Skin of body (tissue), 2 donors: ENCODE data around the gene CCDC73. TPM values are rescaled to one million over a fixed set of nuclear protein-coding genes. Genes with fewer than 3 reads are reported as not detected.

Source experiments
- DNase-seq: peaks from one replicate; lab custom pipeline; 2025; lab: John Stamatoyannopoulos, UW
- total RNA-seq: library from RNA; depleted of rRNA; stranded (reverse); fragments of >200 nt; gene quantifications from one replicate; pipeline ENCODE4 v1.2.3, GENCODE V29; 2014

Gene CCDC73
- total RNA-seq, 1 donor from 2014 or later, result under 0.01 TPM

DNA sequence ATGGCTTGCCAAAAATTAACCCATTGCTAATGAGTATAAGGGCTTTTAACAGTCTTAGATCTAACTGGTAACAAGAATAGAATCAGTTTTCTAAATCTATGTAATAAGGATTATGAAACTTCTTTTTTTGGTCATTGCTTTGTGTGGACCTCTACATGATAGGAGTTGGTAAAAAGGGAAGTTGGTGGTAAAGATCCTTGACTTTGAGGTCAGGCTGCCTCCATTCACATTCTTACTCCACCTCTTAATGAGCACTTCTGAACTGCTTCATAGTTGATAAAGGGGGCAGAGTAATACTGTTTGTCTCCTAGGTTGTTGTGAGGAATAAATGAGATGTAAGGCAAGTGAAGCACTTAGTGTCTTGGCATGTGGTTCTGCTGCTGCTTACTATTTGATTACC, 200.2 kb downstream of the CCDC73 start:
- DNase-seq, result no peak

DNA sequence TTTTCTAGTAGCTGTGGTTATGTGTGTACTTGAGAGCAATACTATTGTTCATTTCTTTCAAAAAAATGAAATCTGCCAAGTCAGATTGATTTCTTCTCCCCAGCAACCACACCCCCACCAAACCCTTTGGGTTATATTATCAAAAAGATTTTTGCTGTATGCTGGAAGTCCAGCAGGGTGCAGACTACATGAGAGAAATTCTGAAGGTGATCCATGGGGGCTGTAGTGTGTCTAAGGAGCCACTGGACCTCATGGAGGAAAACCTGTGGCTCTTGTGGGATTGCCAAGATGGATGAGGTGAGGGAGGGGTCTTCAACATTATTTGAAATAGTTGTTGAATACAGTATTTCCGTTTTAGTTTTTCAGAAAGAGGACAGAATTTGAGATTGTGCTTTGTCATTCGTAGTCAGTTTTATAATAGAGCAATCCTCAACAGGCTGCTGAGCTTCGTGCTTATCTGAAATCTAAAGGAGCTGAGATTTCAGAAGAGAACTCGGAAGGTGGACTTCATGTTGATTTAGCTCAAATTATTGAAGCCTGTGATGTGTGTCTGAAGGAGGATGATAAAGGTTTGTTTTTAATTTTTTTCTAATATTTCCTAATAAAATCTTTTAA, 207.8 kb downstream of the CCDC73 start:
- DNase-seq, result no peak

DNA sequence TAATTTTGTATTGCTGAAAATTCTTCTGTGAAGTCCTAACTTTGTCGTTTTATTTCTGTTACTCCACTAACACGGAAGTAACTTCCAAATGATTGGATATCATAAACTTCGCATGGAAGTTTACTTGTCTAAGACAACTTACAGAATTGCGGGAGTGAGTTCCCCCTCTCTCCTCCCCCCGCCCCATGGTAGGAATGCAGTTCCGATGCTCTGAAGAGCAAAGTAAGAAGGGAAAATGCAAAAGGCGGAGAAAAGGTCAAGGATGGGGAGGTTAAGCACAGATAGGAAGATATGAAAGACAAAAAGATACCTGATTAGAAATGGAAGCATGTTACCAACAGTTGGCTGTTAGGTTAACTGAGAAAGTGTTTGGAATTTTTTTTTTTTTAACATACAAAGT, 209.5 kb downstream of the CCDC73 start:
- DNase-seq, result no peak

DNA sequence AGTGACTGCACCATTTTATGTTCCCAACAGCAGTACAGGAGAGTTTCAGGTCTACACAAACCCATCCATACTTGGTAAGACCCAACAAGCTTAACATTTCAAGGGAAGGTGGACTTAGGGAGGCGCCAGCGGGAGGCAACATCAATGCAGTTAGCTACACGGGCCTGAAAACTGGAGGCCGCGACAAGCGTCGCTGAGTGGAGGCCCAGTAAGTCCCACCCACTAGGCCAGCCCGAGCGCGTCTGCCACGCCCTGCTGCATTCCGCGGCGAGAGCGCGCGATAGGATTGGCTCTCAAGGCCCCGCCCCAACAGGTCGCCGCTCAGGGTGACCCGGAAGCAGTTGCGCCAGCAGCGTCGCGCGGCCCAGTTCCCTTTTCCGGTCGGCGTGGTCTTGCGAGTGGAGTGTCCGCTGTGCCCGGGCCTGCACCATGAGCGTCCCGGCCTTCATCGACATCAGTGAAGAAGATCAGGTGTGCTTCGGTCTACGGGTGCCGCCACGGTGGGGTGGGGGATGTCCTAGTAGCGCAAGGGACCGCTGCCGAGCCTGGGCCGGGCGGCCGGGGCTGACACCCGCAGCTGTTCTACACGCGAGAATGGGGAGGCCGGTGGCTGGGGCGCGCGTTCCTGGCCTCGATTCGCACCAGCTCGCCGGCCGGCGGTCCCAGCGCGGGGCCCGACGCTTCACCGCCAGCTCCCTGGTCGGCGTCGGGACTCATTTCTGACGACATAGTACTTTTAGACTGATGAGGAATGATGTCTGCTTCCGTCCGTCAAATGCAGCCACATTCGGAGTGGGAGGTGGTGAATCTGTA, 210.8 kb downstream of the CCDC73 start, which contains the start of gene EIF3M:
Gene EIF3M (plus strand): TSS at position 373 of the 813 bp plus-strand sequence. CDS start 57 bp downstream, at position 430.
- peak; percentile 94 for DNase-seq

DNA sequence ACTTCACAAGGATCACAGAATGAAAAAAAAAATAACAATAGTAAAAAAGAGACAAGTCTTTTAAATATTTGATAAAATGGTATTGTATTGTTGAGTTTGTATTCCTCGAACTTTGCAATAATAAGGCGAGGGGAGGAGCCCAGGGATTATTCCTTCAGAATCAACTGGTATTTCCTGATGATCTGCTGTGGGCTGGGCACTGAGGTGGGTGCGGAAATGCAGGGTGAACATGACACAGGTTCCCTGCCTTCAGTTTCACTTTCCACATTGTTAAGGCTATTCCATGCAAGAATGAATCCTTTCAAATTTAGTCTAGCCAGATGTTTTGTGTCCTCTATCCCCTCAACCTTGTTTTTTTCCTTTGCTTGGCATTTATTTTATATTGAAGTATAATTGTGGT, 212.9 kb downstream of the CCDC73 start:
- DNase-seq, result no peak

DNA sequence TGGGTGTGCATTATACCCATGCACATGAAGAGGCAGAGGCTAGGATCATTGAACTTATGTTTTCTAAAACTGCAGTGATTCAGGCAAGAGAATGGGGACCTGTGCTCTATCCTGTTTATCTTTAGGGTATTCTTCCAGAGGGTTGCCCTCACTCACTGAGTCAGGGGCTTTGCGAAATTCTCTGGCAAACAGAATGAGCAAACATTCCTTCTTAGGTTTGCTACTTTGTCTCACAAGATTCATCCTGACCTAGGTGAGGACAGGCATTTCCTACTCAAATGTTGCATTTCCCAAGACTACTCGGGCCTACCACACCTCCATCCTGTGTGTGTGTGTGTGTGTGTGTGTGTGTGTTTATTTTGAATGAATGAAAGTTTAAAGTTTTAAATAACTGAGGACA, 213.5 kb downstream of the CCDC73 start:
- no peak for DNase-seq

DNA sequence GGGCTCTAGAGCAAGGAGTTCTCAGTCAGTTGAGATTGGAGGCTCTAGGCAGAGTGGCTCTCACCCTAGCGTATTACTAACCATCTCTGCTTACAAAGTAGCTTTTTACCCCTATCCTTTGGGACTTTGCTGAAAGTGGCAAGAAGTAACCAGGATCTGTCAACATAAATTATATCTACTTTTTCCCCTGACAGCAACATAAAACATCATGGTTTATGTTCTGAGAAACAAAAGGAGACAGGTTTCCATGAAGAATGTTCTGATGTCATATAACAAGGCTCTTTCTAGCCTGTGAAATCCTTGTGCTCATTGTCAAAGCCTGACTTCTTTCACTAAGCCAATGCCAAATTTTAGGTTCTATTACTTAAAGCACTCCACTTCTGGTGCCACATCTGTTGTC, 218.0 kb downstream of the CCDC73 start:
- DNase-seq, result no peak

DNA sequence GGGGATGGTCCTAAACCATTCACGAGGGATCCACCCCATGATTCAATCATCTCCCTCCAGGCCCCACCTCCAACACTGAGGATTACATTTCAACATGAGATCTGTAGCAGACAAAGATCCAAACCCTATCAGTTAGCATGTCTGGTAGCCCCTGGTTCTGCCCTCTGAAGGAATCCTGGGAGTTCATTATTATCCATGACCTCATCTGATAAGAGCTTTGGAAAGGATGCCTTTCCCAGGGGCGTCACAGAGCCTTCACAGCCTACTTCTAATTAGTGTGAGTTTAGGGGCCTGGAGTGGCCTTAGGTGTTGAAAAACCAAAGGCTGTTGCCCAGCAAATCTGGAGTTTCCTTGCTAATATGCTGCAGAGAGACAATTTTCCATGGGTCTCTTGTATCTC, 219.4 kb downstream of the CCDC73 start:
- DNase-seq, result no peak

DNA sequence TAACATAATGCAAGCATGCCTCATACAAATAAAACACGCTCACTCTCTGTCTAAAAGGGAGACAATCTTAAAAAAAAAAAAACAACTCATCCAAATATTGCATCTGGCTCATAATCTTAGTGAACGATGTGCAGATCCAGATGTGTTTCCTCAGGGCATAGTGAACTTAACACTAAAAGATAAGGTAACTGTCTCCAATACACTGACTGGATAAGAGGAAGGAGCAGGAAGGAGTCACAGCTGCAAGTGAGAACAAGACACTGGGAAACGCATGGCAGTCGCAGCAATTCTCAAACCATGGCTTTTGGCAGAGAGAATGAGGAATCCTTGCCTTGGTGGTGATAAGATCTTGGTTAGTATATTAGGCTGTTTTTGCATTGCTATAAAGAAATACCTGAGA, 220.0 kb downstream of the CCDC73 start:
- no peak for DNase-seq

DNA sequence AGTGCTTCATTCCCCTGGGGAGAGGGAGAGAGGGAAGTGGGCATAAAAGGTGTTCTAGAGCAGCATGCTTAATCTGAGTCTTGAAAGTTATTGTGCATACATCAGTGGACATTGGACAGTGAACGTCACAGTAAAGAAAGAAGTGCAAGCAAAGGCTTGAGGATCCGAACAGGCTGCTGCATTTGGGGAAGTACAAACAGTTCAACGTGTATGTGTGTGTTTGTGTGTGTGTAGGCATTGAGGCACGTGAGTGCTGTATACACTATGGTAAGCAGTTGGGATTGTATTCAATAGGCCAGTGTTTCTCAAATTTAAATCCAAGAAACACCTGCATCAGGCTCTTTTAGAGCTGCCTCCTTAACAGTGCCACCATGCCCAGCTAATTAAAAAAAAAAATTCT, 221.2 kb downstream of the CCDC73 start:
- DNase-seq, result no peak

DNA sequence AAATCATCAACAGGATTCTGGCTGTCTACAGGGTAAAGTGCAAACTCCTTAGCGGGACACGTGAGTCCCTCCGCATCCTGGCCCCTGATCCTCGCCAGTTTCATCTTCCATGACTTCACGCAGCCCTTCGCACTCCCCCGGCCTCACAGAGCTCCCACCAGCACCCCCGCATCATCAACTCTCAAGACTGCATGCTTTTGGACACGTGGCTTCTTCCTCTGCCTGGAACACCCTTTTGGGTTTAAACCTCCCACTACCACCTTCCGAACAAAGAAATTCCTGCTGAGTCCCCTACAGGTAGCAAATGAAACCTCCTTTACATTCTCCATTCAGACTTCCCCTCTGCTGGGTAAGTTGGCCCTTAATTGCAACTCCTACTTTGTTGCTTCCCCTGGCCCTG, 223.4 kb downstream of the CCDC73 start:
- no peak for DNase-seq

DNA sequence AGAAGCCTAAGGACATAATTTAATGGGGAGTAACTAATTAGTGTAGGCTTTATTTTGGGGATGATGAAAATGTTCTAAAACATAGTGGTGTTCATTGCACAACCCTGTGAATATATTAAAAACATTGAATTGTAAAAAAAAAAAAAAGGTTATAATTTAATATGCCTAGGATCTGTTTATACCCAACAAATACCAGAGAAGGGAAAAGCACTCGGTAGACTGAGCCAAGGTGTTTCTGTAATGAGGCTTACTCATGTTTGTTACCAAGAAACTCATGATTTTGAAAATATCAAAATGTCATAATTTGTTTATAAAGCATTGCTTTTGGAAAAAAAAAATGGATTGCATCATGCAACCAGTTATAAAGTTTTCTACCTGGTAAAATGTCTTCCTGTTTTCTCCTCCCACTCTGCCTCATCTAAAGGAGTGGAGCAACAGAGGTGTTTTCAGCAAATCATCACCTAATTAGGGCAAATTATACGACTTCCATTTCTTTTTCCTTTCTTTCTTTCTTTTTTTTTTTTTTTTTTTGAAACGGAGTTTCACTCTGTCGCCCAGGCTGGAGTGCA, 225.1 kb downstream of the CCDC73 start:
- DNase-seq, result no peak

DNA sequence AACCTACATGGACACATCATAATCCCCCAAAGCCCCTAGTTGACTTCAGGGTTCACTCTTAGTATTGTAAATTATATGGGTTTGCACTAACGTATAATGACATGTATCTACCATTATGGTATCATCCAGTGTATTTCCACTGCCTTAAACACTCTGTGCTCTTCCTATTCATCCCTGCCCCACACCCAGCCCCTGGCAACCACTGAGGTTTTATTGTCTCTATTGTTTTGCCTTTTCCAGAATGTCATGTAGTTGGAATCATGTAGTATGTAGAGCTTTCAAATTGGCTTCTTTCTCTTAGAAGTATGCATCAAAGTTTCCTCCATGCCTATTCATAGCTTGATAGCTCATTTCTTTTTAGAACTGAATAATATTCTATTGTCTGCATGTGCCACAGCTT, 227.3 kb downstream of the CCDC73 start:
- no peak for DNase-seq

DNA sequence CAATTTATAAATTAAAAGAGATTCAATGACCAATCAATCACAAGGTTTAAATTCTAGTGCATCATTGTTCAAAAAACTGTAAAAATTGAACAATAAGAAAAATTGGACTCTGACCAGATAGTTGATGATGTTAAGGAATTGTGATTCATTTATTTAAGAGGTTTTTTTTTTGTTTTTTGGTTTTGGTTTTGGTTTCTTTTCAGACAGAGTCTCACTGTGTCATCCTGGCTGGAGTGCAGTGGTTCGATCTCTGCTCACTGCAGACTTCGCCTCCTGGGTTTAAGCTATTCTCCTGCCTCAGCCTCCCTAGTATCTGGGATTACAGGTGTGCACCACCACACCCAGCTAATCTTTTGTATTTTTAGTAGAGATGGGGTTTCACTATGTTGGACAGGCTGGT, 227.9 kb downstream of the CCDC73 start:
- DNase-seq, result no peak

DNA sequence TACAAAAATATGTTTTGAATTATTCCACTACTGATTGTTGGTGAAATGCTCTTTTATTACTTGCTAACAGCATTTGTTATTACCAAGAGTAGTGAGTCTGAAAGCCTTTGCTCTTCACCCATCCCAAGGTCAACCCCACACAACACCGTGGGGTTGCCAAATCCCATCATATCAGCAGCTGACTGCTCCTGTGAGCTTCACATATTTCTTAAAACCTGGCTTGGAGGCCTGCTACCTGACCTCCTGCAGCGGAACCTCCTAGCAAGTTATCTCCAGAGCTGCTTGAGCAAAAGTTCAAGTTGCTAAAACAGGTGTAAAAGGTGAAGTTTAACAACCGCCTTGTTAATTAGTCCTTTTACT, 230.9 kb downstream of the CCDC73 start:
- DNase-seq, result no peak

DNA sequence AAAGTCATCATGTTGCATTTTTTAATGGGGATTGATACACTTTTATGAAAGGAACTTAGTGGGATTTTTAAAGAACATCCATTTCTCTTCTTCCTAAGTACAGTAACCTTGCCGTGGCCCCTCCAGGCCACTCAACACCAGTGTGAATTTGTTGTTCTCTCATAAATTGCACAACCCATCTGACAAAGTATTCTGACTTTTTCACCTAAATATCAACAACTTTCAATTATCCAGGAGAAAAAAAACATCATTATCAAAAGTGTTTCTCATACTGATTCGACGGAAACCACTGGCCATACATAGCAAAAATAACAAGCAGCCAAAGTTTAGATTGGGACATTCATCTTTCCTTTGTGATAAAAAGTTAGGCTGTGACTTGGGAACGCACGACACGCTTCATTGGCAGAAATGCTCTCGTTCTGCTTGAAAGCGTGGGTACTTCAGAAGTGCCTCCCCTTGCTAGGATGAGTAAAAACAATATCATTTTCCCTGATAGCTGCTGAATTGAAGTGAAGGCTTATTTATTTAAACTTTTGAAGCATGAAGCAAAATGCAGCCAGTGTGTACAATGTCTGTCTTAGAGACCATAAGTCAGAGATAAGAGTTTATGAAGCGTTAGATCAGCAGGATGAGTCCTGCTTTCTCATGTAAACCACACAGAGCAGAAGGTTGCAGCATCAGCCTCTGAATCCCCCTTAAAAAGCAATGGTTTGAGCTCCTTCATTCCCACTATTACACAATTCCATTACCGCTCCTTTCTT, 231.4 kb downstream of the CCDC73 start:
- no peak for DNase-seq

DNA sequence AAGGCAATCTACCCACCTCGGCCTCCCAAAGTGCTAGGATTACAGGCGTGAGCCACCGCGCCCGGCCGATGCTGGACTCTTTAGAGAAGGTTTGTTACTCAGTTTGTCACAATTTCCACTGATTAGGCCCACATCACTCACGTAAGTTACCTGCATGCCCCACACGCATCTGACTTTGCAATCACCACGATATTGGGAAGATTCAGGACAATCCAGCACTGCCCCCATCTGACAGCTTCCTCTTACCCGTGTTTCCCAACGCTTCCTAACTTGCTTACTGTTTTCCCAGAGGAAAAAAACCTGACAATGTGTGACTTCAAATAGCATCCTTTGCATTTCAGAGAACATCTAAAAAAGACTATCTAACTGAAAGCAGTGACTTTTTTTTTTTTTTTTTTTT, 232.6 kb downstream of the CCDC73 start:
- no peak for DNase-seq

DNA sequence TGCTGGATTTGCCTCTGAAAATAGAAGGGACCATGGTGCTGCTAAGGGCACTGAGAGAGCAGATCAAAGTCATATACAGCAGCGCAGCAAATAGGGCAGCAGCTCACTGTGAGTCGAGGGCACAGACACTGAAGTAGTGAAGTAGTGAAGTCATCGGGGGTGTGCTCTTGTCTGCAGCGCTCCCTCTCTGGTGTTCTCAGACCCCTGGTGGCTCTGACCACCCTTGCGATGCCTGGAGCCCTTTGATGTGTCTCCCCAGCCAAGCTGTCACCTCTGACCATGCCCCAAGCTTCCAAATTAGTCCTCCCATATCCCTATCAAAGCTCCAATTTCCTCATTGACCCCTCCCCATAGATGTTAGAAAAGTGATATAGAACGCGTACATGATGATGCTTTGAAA, 238.6 kb downstream of the CCDC73 start:
- DNase-seq, result no peak

DNA sequence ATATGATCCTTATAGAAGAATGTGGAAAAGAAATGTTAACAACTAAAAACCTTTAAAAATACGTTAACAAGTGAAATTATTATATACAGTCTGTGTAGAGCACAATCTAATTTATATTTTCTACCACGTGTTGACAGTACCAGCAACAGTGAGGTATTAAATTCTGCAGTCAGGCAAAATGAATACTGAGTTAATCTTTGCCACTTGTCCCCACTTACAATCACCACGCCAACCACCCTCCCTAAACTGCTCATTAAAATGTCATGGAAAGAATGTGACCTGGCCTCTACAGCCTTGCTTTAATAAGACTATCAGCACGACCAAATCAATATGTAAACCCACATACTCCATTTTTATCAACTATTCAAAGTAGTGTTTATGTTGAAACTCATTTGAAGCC, 239.4 kb downstream of the CCDC73 start:
- no peak for DNase-seq
